H1 (cell line): Measurements from ENCODE around the gene GRM6.

Experiments
- CBX5 ChIP-seq: fragments of 300-800, 300-1000 bp; sonication (generic); IDR thresholded peaks from 2 replicates; pipeline ENCODE4 v1.7.1; 2016; ENCODE audit warnings: antibody characterized with exemption, low read length, low read depth
- CTCF ChIP-seq, 3 experiments: IDR thresholded peaks; 1 replicate in 2 of 3; 2 replicates in 1 of 3; pipeline versions ENCODE4 v1.5.1 to v1.6.1; 2011; ENCODE audit warnings: low read length in 3 of 3, mild to moderate bottlenecking in 3 of 3, inconsistent platforms in 2 of 3, low read depth in 1 of 3, moderate library complexity in 1 of 3; ENCODE audit not compliant: insufficient read depth in 1 of 3; ENCODE audit errors: control extremely low read depth in 1 of 3
- EP300 ChIP-seq, 2 experiments: IDR thresholded peaks; 1 replicate in 1 of 2; 2 replicates in 1 of 2; pipeline ENCODE4 v1.6.1; 2011 to 2012; ENCODE audit warnings: low read depth in 2 of 2, low read length in 2 of 2, mild to moderate bottlenecking in 2 of 2, borderline replicate concordance in 1 of 2, inconsistent platforms in 1 of 2, moderate library complexity in 1 of 2
- EZH2 ChIP-seq: fragments of 200-600 bp; sonication (generic); IDR thresholded peaks from 2 replicates; pipeline ENCODE4 v1.7.1; 2012; ENCODE audit warnings: low read depth, mild to moderate bottlenecking, moderate library complexity, low read length, inconsistent platforms; ENCODE audit not compliant: severe bottlenecking
- MAX ChIP-seq: IDR thresholded peaks from 2 replicates; pipeline ENCODE4 v1.6.1; 2012; ENCODE audit warnings: inconsistent platforms
- POLR2A ChIP-seq, 2 experiments: IDR thresholded peaks; 1 replicate in 1 of 2; 2 replicates in 1 of 2; pipeline ENCODE4 v1.6.1; 2011; ENCODE audit warnings: low read depth in 2 of 2, low read length in 2 of 2, mild to moderate bottlenecking in 2 of 2; ENCODE audit errors: control extremely low read depth in 1 of 2
- RFX5 ChIP-seq: IDR thresholded peaks from 2 replicates; pipeline ENCODE4 v1.6.1; 2011; ENCODE audit warnings: low read depth, low read length, improper control_type of control experiment, borderline replicate concordance
- TAF1 ChIP-seq: IDR thresholded peaks from 2 replicates; pipeline ENCODE4 v1.6.1; 2011; ENCODE audit warnings: mild to moderate bottlenecking, low read depth, low read length
- TCF12 ChIP-seq: IDR thresholded peaks from 2 replicates; pipeline ENCODE4 v1.6.1; 2011; ENCODE audit warnings: low read depth, mild to moderate bottlenecking, low read length

- TF ChIP-seq CTCF (IDR thresholded peaks at IDR 0.05; ENCODE audit: control extremely low read depth in 1 of 3, insufficient read depth in 1 of 3, low read depth in 1 of 3, low read length in 3 of 3), result no peak
- TF ChIP-seq EZH2, result no peak
- TF ChIP-seq EP300 (IDR thresholded peaks at IDR 0.05; ENCODE audit: borderline replicate concordance in 1 of 2, low read depth in 2 of 2, low read length in 2 of 2), result no peak
- no peak for TF ChIP-seq TAF1
- no peak for TF ChIP-seq POLR2A (IDR thresholded peaks at IDR 0.05; ENCODE audit: control extremely low read depth in 1 of 2, low read depth in 2 of 2, low read length in 2 of 2)
- no peak for TF ChIP-seq TCF12
- no peak for TF ChIP-seq CBX5
- TF ChIP-seq RFX5, result no peak
- TF ChIP-seq MAX, result no peak
Measured at GRCh38 chr5:178981381-178981780, 13.7 kb downstream of the GRM6 start.
